Measurements from ENCODE around the gene SORCS1.

GRCh38 chr10:107160866-107161265 is 3.6 kb downstream of the SORCS1 start:
- TF ChIP-seq, protein P1, sequence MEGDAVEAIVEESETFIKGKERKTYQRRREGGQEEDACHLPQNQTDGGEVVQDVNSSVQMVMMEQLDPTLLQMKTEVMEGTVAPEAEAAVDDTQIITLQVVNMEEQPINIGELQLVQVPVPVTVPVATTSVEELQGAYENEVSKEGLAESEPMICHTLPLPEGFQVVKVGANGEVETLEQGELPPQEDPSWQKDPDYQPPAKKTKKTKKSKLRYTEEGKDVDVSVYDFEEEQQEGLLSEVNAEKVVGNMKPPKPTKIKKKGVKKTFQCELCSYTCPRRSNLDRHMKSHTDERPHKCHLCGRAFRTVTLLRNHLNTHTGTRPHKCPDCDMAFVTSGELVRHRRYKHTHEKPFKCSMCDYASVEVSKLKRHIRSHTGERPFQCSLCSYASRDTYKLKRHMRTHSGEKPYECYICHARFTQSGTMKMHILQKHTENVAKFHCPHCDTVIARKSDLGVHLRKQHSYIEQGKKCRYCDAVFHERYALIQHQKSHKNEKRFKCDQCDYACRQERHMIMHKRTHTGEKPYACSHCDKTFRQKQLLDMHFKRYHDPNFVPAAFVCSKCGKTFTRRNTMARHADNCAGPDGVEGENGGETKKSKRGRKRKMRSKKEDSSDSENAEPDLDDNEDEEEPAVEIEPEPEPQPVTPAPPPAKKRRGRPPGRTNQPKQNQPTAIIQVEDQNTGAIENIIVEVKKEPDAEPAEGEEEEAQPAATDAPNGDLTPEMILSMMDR (IDR thresholded peaks at IDR 0.05), result no peak
- TF ChIP-seq EZH2 (IDR thresholded peaks at IDR 0.05), result no peak
- TF ChIP-seq EZH2phosphoT487 (IDR thresholded peaks at IDR 0.05), result no peak

Measured in neural progenitor cell (in vitro differentiated cells).